HAP-1 (cell line): ENCODE measurements around the gene INAFM1.
"Not testable (repeated sequence)": the region's sequence is repeated elsewhere in the genome, so short reads cannot be mapped to it uniquely, and the experiment has no call there.

Source experiments
- DNase-seq, 2 experiments: peaks; one replicate each; pipeline ENCODE4 v3.0.0-alpha.2; 2016 to 2020; ENCODE audit warnings: low spot score in 2 of 2
- H3K27me3 ChIP-seq: fragments of 250-450 bp; sonication (Bioruptor Pico); 2 replicates; pipeline ENCODE4 v1.5.1; 2020; ENCODE audit warnings: low read depth, mild to moderate bottlenecking, moderate library complexity
- H3K36me3 ChIP-seq: fragments of 250-450 bp; sonication (Bioruptor Pico); replicated peaks from 2 replicates; pipeline ENCODE4 v1.5.1; 2020; ENCODE audit warnings: mild to moderate bottlenecking
- H3K4me1 ChIP-seq: fragments of 250-450 bp; sonication (Bioruptor Pico); 2 replicates; pipeline ENCODE4 v1.5.1; 2020; ENCODE audit warnings: mild to moderate bottlenecking
- H3K4me3 ChIP-seq: fragments of 250-450 bp; sonication (Bioruptor Pico); 2 replicates; pipeline ENCODE4 v1.5.1; 2020; ENCODE audit warnings: mild to moderate bottlenecking, moderate library complexity
- H3K9me3 ChIP-seq: fragments of 250-450 bp; sonication (Bioruptor Pico); 2 replicates; pipeline ENCODE4 v1.5.1; 2020; ENCODE audit warnings: mild to moderate bottlenecking, moderate library complexity
- in situ Hi-C: fragments of 300-500 bp; cut with MboI; formaldehyde crosslinking; loops from 3 replicates; pipeline ENCODE4 v1.14.3; 2020; ENCODE audit warnings: low sequenced_read_pairs, inconsistent platforms, mixed read lengths

INAFM1 gene

DNA sequence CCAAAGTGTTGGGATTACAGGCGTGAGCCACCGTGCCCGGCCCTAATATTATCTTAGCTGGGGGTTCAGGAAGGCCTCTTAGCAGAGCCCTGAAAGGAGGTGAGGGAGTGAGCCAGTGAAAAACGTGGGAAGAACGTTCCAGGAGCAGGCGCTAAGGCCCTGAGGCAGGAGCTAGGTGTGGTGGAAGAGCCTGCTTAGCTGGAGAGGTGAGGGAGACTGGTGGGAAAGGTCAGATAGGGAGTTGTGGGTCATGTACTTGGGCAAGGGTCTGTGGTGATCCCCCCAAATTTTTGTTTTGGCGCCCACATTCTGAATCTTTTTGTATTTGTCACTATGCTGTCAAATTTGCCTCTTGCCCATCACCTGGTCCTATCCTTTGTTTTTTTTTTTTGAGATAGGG, 5.1 kb upstream of the INAFM1 start:
- DNase-seq, result no peak
- peaks cover 29% of the 10 kb centered on the region for H3K36me3 ChIP-seq
- in situ Hi-C loops, result no loop called here

DNA sequence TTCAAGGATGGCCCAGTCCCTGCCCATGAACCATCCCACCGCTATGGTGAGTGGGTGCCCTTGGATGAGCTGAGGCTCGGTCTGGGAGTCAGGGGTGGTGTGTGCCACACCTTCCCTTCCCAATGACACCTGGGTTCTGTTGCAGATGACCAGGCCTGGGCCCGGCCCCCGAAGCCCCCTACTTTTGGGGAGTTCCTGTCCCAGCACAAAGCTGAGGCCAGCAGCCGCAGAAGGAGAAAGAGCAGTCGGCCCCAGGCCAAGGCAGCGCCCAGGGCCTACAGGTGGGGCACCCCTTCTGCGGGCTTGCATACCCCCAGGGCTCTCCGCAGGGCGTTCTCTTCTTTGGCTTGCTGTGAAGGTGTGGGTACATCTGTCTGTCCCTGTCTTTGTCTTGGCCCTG, 4.3 kb upstream of the INAFM1 start:
- H3K4me3 ChIP-seq, result no peak overlapping the region
- no peaks in the 10 kb centered on the region for H3K27me3 ChIP-seq
- H3K9me3 ChIP-seq, result no peaks in the 10 kb centered on the region
- in situ Hi-C loops, result no loop called here
- no peak for DNase-seq
- H3K36me3 ChIP-seq, result peaks cover 21% of the 10 kb centered on the region
- peaks cover 9% of the 10 kb centered on the region for H3K4me1 ChIP-seq

More for the DNA sequence above, 5.1 kb upstream of the INAFM1 start:
- Histone ChIP-seq H3K9me3 (no peaks in the 10 kb centered on the region), H3K4me3 (no peak overlapping the region), H3K4me1 (peaks cover 8% of the 10 kb centered on the region), H3K27me3 (no peaks in the 10 kb centered on the region)

DNA sequence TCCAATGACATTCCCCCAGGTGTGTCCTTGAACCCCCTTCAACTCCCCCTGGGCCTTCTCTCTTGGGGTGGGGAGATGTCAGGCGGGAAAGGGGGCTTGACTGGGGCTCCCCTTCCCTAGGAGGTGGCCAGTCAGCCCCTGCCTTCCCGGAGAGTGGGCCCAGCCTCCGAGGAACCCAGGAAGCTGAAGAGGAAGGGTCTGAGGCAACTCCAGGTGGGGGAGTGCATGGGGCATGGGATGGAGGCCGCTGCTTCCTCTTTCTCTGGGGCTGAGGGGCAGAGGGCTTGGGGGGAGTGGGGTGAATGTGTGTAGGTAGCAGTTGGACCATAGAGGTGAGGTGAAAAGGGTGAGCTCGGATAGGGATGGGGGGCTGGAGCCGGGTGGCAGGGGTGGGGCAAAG, 2.7 kb upstream of the INAFM1 start:
- H3K4me1 ChIP-seq, result peaks cover 19% of the 10 kb centered on the region
- no peaks in the 10 kb centered on the region for H3K9me3 ChIP-seq
- DNase-seq, result no peak
- H3K36me3 ChIP-seq, result peaks cover 15% of the 10 kb centered on the region
- in situ Hi-C loops, result no loop called here
- H3K27me3 ChIP-seq, result no peaks in the 10 kb centered on the region
- no peak overlapping the region for H3K4me3 ChIP-seq

DNA sequence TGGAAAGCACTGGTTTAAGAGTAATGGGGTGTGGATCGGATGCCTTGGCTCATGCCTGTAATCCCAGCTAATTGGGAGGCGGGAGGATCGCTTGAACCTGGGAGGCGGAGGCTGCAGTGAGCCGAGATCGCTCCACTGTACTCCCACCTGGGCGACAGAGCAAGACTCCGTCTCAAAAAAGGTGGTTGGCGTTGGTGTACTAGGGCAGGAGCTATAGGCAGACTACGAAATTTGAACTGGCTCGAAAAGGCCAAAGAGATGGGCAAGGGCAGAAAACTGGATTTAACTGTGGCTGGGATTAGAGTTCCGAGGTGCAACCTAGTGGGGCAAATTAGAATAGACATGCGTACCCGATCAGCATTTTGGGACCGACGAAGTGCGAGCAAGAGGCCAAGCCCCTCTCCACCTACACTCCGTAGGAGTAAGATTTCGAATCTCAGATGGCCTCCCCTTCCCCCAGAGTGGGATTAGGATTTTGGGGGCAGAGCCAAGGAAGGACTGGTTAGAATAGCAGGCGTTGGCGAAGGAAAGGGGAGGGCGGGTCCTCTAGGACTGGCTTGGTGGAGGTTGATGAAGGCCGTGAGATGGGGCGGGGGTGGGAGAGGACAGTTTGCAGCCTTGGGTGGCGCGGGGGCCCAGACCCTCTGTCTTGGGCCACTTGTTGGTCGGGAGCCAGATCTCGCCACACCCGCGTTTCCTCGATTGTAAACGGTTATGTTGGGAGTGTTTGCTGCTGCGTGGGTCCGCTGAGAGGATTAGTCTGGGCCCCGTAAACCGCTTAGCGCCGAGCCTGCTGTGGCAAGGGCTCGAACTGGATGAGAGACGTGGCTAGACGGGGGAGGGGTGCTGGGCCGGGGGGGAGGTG, 2.0 kb upstream of the INAFM1 start:
- peaks cover 11% of the 10 kb centered on the region for H3K36me3 ChIP-seq
- peak overlapping the region; percentile 65 for H3K4me3 ChIP-seq
- H3K27me3 ChIP-seq, result no peaks in the 10 kb centered on the region
- in situ Hi-C loops, result no loop called here
- H3K4me1 ChIP-seq, result peaks cover 19% of the 10 kb centered on the region
- DNase-seq, result peak; percentile 14 to 77
- H3K9me3 ChIP-seq, result no peaks in the 10 kb centered on the region

DNA sequence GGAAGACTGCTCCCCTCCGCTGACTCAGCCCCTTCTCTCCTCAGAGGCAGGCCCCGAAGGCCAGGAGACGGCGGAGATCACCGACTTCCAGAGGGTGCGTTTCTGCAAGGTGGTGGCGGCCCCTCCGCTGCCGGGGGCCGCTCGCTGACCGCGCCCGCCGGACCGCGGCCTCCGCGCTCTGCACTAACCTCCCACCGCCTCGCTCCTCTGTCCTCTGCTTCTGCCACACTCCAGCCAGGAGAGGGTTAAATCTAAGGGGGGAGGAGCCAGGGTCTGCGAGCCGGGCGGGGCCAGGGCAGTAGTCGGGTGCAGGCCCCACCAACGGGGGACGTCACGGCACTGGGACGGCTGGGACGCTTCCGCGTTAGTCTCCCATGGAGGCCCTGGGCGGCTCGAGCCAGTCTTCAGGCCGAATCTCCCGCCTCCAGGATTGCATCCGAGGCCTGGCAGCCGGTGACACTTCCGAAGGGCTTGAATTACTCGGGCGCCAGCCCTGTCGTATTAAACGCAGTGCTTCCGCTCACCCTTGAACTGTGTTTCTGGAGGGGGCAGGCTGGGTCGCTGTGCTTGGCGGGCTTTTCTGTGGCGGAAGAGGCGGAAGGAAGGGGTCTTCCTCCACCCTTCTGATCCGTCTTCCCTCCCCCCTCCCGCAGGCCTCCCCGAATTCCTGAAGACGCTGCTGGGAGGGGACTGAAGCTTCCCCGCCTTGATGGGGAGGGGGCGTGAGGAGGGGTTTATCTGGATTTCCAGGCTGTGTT, 1.2 kb upstream of the INAFM1 start:
- H3K27me3 ChIP-seq, result no peaks in the 10 kb centered on the region
- H3K36me3 ChIP-seq, result peaks cover 10% of the 10 kb centered on the region
- H3K4me1 ChIP-seq, result peaks cover 19% of the 10 kb centered on the region
- in situ Hi-C loops, result no loop called here
- H3K4me3 ChIP-seq, result peak overlapping the region; percentile 65
- DNase-seq, result peak; percentile 94 to 97
- H3K9me3 ChIP-seq, result no peaks in the 10 kb centered on the region

DNA sequence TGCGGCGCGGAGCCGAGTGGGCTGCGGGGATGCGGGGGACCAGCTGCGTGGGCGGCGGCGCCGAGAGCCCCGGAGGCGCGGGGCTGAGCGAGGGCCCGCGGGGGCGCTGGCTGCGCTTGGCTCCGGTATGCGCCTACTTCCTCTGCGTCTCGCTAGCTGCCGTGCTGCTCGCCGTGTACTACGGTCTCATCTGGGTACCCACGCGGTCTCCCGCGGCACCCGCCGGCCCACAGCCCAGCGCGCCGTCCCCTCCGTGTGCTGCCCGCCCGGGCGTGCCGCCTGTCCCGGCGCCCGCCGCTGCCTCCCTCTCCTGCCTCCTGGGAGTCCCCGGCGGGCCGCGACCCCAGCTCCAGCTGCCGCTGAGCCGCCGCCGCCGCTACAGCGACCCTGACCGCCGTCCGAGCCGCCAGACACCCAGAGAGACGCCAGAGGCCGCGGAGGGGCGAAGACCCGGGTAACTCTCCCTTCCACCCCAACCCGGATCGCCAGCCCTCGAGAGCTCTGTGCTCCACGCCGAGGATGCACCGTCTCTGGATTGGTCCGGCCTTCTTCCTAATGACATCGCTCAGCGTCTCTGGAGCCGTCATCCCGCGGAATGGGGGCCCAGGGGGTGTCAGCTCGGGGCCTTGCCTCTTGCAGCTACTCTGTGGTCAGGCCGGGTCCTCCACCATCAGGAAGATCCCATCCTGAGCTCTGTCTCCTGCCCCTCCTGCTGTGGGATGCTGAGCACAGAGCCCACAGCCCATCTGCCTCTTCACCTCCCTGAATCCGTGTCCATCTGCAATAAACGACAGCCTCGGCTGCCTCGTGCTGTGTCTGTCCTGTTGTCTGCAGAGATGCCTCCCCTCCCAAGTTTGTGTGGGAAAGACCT, 441 bp downstream of the INAFM1 start:
- Histone ChIP-seq H3K4me3 (peak overlapping the region; percentile 37), H3K36me3 (peaks cover 10% of the 10 kb centered on the region), H3K9me3 (no peaks in the 10 kb centered on the region), H3K4me1 (peaks cover 19% of the 10 kb centered on the region), H3K27me3 (no peaks in the 10 kb centered on the region)
- in situ Hi-C loops, result no loop called here
- peak in 1 of 2 experiments; percentile 57 for DNase-seq

DNA sequence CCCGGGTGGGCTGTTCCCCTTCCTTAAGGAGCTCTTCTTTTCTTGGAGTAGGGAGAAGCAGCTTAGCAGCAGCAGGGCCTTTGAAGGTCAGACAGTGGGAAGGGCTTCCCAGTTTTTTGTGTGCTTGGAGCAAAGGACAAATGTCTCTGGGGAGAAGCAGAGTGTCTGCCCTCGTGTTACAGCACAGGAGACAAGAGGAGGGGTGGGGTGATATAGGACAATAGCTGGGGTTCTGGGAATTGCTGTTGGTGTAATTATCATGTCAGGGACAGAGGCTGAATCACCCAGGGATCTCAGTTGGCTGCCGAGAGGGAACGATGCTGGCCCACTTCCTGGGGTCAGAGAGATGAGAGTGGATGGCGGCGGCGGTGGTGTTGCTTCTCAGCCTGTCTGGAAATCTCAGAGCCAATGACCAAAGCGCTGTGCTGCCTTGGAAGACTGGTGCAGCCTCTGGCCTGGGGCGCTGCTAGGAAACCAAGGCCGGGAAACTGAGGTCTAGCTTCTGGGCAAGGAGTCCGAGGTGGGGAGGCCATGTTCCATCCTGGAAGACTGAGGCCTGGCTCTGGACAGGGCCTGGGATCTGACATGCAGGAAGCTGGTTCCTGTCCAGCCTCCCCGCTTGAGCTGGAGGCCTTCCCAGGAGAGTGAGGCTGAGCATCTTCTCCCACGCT, 1.2 kb downstream of the INAFM1 start:
- DNase-seq, result peak; percentile 32 to 62
- H3K4me3 ChIP-seq, result peak overlapping the region; percentile 37
- in situ Hi-C loops, result no loop called here

DNA sequence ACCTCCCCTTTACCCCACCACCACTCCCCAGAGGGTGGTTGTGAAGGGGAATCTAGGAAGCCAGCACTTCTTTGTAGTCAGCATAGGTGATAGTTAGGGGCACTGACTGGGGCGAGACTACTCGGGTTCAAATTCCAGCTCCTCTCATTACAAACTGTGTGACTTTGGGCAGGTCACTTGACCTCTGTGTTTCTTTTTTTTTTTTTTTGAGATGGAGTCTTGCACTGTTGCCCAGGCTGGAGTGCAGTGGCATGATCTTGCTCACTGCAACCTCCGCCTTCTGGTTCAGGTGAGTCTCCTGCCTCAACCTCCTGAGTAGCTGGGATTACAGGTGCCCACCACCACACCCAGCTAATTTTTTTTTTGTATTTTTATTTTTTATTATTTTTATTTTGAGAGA, 1.8 kb downstream of the INAFM1 start:
- DNase-seq, in situ Hi-C loops: not testable (repeated sequence)

More for the DNA sequence above, 1.2 kb downstream of the INAFM1 start:
- Histone ChIP-seq H3K36me3 (peaks cover 10% of the 10 kb centered on the region), H3K27me3 (no peaks in the 10 kb centered on the region), H3K9me3 (no peaks in the 10 kb centered on the region), H3K4me1 (peaks cover 19% of the 10 kb centered on the region)

DNA sequence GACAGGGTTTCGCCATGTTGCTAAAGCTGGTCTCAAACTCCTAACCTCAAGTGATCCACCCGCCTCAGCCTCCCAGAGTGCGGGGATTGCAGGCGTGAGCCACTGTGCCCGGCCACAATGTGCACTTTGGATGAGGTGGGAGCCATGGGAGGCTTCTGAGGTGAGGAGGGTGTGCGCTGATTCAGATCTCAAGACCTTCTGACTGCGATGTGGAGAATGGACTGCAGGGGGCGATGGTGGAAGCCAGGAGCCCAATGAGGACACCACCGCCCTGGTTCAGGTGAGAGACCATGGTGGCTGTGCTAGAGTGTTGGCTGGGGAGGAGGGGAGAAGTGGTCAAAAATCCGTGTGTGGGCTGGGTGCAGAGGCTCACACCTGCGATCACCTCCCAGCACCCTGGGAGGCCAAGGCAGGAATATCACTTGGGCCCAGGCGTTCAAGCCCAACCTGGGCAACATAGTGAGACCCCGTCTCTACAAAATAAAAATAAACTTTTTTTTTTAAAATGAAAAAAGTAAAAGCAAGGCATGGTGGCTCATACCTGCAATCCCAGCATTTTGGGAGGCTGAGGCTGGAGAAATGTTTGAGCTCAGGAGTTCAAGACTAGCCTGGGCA, 5.6 kb downstream of the INAFM1 start:
- Histone ChIP-seq H3K36me3 (peaks cover 4% of the 10 kb centered on the region; the same call in 1 of the 2 replicates), H3K27me3 (no peaks in the 10 kb centered on the region), H3K4me1 (peaks cover 11% of the 10 kb centered on the region), H3K9me3 (no peaks in the 10 kb centered on the region), H3K4me3 (no peak overlapping the region)
- in situ Hi-C loops, result no loop called here
- DNase-seq, result peak in 1 of 2 experiments; percentile 78

More for the DNA sequence above, 1.8 kb downstream of the INAFM1 start:
- H3K27me3 ChIP-seq, H3K4me3 ChIP-seq, H3K9me3 ChIP-seq, H3K36me3 ChIP-seq: not testable (repeated sequence)
- H3K4me1 ChIP-seq, result peaks cover 19% of the 10 kb centered on the region

DNA sequence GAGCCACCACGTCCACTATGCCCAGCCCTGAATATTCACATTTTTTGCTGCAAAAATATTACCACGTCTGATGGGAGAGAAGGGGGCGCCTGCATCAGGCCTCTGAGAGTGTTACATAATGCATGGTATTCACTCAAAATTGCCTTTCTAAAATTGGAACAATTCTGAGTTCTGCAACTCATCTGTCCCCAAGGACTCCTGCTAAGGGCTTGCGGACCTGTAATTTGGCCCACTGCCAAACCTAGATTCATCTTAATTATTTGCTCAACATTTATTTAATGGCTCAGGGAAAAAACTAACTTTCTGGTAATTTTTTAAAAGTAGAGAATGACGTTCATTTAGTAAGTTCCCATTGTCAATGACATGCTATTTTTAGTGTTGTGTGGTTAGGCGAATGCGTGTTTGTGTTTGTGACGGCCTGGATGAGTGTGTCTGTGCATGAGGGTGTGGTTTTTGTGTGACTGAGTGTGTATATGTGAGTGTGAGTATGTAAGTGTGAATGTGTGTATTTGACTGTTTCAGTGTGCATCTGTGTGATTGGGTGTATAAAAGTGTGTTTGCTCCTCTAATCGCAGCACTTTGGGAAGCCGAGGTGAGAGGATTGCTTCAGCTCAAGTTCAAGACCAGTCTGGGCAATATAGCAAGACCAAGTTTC, 8.8 kb downstream of the INAFM1 start:
- Histone ChIP-seq H3K4me3 (no peak overlapping the region), H3K9me3 (no peaks in the 10 kb centered on the region), H3K27me3 (no peaks in the 10 kb centered on the region), H3K36me3 (0 out of 2 replicates have a peak, but pooled peaks cover 4% of the 10 kb centered on the region), H3K4me1 (no peaks in the 10 kb centered on the region)
- DNase-seq, result no peak
- in situ Hi-C loops, result no loop called here

DNA sequence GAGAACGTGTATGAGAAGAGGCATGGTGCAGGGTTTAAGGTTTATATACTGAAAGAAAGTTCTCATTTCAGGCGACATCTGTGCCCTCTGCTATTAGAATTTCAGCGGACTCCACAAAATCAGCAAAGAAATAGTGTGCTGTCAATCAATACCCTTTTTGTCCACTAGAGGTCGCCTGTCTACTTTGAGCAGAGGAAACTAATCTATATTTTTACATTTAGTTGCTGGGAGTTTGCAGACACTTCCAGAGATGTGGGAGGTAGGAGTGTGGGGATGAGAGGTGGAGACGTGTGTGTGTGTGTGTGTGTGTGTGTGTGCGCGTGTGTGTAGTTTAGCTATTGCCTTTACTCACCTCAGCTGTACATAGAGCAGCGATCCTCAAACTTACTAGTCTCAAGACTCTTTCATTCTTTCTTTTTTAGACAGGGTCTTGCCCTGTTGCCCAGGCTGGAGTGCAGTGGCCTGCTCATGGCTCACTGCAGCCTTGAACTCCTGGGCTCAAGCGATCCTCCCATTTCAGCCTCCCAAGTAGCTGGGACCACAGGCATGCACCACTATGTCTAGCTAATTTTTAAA, 9.7 kb downstream of the INAFM1 start:
- Histone ChIP-seq H3K36me3 (0 out of 2 replicates have a peak, but pooled peaks cover 4% of the 10 kb centered on the region), H3K9me3 (no peaks in the 10 kb centered on the region), H3K4me3 (no peak overlapping the region), H3K27me3 (no peaks in the 10 kb centered on the region), H3K4me1 (peaks cover under 1% of the 10 kb centered on the region)
- in situ Hi-C loops, result no loop called here
- DNase-seq, result peak; percentile 57 to 79

DNA sequence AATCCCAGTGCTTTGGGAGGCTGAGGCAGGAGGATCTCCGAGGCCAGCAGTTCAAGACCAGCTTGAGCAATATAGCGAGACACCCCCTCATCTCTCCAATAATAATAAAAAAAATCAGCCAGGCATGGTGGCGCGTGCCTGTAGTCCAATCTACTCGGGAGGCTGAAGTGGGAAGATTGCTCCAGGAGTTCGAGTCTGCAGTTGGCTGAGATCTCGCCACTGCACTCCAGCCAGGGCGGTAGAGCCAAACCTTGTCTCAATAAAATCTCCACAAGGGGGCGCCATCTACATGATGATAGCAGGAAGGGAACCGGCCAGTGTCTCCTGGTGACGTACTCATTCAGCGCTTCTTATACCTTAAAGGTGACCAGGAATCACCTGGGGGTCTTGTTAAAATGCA, 21.4 kb downstream of the INAFM1 start:
- H3K9me3 ChIP-seq, result no peaks in the 10 kb centered on the region
- H3K27me3 ChIP-seq, result no peaks in the 10 kb centered on the region
- H3K36me3 ChIP-seq, result no peaks in the 10 kb centered on the region
- DNase-seq, result peak; percentile 79 to 93
- no peak overlapping the region for H3K4me3 ChIP-seq
- in situ Hi-C loops, result loop anchor here (10.0 kb wide), 2 partner anchors 99 to 399 kb away; no protein-coding TSS in a partner anchor
- H3K4me1 ChIP-seq, result no peaks in the 10 kb centered on the region
